Measurements from ENCODE around the gene PSMA6.
"Not testable (repeated sequence)": the region's sequence is repeated elsewhere in the genome, so short reads cannot be mapped to it uniquely, and the experiment has no call there.

The PSMA6 gene

DNA sequence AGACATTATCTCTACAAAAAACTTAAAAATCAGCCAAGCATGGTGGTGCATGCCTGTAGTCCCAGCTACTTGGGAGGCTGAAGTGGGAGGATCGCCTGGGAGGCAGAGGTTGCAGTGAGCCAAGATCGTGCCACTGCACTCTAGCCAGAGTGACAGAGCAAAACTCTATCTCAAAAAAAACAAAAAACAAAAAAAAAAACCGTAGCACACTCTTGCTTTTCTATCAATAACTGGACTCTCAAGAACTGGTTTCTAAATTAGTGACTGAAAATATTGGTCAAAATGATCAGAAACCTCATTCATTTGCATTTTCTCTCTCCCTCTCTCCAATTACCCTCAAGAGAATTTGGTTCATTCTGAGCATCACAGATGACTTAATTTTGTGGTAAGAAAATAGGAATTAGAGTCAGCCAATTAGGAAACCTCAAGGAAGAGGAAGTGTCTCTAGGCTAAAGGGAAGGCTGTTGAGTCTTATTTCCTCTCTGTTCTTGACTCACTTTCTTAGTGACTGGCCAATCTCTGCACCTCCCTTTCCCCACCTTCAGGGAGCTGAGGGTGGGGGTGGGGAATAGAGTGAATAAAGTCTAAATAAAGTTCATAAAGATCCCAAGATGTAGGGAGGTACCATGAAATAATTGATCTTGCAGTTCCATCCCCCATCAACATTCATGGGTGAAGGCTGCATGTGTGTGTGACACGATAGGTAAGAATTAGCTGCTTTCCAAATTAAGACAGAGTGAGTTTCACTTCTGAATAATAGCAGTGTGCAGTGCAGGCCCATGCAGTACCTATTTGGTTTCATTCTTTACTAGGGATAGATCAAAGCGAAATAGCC lies 6.8 kb upstream of the PSMA6 start:
- no peak for DNase-seq

DNA sequence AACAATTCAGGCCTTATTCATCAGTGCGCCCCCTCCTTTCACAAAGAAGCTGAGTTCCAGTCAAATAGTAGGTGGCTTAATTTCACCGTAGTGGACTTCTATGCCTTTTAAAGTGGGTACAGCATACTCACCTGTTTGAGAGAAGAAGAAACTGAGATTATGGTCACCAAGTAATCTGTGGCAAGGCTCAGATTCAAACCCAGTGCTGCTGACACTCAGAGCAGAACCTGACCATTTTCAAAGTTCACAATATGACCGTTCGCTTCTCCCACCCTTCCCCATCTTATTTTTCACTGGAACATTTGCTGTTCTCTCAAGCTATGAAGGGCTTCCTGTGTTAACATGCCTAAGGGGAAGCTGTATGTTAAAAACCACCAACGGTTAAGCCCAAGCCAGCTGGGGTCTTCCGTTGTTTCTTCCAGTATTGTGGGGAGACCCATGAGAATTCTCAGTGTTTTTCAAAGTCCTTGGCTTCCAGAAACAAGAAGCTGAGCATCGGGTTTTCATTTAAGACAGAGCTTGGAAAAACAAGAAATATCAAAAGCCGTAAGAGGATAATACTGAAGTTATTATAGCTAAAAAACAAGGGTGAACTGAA lies 6.1 kb upstream of the PSMA6 start:
- no peak for DNase-seq

DNA sequence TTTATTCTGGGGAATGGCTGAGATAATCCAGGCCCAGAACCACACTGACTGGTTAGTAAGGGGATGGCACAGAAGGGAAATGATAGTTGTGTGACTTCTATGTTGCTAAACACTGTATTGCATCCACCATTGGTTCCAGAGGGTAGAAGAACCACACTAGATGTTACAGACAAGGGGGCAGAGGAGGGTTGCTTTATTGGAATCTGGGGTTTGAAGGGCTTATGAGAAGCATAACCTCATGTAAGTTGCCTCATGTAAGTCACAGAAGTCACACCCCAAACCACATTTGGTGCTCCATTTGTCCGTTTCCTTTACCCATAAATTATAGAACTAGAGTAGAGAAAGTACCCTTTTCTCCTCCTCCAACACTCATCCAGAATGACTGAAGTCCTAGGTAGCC lies 5.5 kb upstream of the PSMA6 start:
- no peak for DNase-seq

DNA sequence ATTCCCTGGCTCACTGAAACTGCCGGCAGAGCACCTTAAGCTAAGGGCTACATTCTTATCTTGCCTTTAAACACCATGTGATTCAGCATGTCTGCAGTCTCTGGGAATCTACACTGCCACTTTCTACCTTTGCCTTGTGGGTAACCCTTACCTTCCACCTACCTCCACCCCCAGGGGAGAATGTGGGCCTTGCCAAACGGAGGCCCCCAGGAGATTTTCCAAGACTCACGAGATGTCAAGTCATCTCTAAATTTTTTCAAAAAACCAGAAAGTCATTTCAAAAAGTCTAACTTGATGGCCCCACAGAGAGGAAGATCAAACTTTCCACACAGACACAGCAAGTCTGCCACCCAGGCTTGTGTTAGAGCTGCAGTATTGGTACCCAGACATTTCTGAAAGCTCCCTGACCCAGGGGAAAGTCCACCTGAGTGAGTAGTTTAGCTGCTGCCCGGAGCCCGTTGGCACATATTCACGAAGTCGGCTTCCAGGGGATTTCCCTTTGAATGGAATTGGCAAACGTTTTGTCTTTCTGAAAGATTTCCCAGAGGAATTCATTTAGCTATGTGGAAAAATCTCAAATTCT lies 4.7 kb upstream of the PSMA6 start:
- DNase-seq: no peak

DNA sequence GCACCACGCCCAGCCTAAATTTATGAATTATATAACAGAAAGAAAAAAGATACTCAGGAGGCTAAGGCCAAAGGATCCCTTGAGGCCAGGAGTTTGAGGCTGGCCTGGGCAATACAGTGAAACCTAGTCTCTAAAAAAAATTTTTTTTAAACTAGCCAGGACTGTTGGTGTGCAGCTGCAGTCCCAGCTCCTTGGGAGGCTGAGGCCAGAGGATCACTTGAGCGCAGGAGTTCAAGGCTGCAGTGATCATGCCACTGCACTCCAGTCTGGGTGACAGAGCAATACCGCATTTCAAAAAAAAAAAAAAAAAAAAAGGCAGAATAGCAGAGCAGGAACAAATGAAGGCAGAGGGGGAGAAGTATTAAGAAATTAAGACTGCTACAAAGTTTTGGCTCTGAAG lies 2.6 kb upstream of the PSMA6 start:
- no peak for DNase-seq

DNA sequence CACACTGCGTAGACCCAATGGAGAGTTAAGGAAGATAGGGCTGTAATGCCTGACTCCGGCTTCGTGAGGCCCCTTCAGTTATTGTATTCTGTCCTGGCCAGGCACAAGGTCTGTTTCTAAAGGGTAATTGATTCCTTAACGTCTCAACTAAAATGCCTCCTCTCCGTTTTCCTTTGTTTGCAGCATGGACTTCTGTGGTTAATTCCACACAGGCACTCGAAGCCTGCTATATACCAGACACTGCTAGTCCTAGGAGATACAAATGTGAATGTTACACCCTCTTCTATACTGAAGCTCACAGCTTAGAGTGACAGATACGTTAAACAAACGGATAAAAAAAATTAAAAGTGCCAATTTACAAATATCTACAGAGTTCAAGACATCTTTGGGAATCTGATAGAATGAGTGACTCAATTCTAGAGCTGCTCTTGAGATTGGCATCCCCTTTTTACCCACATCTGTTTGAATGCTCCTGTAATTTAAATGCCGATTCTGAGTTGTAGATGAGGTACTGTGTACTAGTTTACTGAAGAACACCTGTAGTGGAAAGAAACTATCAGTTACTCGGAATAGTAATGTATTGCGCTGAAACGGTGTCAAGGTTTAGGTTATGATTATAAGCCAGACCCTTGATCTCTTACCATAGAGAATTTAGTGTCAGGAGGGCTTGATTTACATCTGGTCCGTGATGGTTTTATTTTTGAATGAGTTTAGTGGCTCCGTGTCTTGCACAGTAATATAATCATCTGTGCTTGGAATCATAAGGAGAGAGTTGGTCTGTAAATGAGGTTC lies 784 bp downstream of the PSMA6 start:
- DNase-seq: no peak

DNA sequence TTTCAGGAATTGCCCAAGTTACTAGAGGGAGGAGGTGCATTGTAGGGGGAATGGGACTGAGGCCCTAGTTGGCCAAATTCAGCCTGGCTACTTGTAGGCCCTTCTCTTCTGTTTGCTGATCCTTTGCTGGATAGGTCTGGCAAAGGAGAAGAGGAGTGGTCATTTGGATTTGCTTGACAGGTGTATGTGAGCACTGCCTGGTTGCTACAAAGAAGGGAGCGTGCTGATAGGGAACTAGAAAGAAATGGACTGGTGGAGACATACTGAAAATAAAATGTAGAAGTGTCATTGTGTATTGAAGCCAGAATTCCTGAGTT lies 3.6 kb downstream of the PSMA6 start:
- DNase-seq: no peak

DNA sequence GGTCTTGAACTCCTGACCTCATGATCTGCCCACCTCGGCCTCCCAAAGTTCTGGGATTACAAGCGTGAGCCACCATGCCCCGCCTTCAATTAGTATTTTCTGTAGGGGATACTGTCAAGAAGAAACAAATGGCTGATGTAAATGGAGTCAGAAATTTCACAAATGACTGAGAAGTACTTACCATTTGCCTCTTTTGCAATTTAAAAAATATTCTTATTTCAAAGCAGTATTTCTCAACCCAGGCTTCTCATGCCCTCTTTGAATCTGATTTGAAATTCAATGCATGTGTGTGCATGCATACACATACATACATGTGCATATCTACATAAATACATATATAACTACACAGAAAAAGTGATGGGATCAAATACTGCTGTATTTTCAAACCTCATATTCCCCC lies 4.4 kb downstream of the PSMA6 start:
- DNase-seq: no peak

DNA sequence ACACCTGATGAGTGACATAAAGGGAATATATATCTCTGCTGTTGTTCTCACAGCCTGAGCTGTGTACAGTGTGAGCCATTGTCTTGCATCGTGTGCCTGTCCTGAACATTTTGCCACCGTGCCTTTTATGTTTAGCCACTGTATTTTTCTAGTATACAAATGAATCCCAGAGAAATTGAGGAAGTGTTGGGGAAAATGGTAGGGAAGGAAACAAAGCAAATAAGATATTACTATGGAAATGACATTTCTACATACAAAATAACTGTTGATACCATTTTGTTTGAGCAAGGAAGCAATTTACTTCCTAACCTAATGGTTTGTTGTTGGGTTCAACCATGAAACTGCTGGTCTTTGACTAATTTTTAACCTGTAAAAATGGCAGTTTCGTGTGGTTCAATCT lies 5.5 kb downstream of the PSMA6 start:
- no peak for DNase-seq

DNA sequence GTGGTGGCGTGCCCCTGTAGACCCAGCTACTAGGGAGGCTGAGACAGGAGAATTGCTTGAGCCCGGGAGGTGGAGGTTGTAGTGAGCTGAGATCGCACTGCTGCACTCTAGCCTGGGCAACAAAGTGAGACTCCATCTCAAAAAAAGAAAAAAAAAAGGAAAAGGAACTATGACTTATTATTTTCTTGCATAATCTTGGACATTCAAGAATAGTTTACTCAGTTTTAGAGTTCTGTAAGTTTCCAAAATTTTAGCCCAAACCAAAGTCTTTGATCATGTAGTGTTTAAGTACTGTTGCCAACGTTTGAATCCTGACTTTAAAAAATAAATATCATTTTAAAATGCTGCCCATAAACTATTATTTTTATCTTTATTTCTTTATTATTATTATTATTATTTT lies 6.2 kb downstream of the PSMA6 start:
- no peak for DNase-seq

DNA sequence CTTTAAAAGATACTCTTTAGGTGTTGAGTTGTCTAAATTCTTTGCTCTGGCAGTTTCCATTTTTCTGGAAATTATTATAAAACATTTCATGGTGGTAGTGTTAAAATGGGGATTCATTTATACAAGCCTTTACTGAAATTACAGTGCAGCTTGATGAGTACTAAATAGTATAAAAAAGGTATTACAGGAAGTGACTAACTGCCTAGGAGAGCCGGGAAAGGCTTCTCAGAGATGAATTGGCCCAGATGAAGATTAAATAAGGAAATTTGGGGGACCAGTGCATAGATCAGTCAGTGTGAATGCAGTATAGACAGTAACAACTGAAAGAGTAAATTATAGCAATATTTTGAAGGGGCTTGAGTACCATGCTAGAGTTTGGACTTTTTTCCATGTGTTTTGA lies 7.5 kb downstream of the PSMA6 start:
- no peak for DNase-seq

DNA sequence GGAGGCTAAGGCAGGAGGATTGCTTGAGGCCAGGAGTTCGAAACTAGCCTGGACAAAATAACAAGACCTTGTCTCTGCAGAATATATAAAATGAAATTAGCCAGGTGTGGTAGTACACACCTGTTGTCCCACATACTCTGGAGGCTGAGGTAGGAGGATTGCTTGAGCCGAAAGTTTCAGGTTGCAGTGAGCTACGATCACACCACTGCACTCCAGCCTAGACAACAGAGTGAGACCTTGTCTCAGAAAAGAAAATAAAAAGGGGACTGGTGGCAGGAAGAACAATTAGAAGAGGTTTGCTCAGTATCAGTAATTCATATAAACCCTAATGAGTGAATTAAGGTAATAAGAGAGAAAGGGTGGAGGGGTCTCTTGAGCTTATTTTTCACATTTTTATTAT lies 8.0 kb downstream of the PSMA6 start:
- DNase-seq: no peak

DNA sequence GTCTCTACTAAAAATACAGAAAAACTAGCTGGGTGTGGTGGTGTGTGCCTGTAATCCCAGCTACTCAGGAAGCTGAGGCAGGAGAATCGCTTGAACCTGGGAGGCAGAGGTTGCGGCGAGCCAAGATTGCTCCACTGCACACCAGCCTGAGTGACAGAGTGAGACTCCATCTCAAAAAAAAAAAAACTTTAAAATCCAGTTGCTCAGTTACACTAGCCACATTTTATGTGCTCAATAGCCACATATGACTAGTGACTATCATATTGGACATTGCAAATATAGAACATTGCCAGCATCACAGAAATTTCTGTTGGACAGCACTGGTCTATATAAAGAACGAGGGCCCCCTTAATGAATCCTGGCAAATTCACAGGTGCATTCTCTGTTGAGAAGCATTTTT lies 9.2 kb downstream of the PSMA6 start:
- not testable (repeated sequence) for DNase-seq

DNA sequence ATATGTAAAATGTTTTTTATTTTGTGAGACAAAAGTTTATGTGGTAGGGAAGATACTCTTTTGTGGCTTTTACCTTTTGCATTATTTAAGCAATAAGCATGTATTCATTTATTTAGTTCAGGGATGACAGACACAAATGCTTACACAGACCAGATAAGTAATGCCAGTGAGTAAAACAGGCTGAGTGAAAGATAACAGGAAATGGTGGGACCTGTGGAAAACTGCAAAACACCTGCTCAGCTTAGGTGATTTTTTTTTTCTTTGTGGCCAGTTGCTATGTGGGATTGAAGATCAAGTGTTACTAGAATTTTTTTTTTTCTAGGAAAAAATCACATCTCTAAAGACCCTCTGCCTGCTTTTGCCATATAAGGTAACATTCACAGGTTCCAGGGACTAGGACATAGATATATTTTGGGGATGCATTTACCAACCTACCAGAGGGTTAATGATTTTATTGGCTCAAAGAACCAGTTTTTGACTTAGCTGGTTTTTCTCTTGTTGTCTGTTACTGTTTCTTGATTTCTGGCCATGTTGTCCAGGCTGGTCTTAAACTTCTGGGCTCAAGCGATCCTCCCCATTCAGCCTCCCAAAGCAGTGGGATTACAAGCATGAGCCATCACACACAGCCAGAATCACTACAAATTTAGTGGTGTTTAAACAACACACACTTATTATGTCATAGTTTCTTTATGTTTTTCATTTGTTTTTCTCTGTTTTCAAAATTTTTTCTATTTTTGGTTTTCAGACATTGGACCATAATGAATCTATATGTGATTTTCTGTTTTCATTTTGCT lies 9.8 kb downstream of the PSMA6 start:
- DNase-seq: no peak

DNA sequence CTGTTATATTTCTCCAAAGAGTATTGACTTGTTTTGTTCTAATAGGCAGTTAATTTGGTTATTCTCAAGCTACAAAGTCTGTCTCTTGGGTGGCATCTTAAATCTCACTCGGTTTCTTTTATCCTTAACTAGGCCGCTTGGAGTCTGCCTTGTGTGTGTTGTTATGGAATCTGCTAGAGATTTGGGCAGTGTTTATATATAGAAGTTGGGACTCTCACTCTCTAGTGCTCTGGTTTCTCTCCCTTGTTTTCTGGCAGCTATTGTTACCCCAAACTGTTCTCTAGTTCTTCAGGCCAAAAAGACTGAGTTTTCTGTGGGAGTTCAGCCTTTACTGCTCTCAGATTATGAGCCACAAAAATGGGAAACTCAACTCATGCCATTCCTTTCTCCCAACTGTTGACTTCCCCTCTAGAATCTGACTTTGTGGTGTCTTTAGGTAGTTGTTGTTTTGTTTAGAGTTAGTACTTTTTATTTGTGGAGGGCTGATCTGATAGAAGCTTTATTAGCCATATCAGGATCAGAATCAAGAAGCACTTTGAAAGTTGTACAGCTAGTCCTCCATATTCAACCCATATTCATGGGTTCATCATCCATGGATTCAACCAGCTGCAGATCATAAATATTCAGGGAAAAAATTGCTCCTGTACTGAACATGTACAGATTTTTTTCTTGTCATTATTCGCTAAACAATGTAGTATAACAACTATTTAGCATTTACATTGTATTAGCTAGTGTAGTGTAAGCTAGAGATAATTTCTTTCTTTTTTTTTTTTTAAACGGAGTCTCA lies 11.2 kb downstream of the PSMA6 start:
- DNase-seq: no peak

DNA sequence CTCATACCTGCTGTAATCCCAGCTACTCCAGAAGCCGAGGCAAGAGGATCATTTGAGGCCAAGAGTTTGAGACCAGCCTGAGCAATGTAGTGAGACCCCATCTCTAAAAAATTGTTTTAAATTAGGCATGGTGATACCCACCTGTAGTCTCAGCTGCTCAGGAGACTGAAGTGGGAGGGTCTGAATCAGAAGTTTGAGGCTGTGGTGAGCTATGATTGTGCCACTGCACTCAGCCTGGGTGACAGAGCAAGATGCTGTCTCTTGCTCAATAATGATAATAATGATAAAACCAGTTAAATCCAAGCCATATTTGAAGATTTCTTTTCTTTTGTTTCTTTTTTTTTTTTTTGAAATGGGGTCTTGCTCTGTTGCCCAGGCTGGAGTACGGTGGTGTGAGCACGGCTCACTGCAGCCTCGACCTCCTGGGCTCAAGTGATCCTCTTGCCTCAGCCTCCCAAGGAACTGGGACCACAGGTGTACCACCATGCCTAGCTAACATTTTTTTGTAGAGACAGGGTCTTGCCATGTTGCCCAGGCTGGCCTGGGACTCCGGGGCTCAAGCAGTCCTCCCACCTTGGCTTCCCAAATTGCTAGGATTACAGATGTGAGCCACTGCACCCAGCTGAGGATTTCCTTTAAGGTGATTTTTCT lies 12.8 kb downstream of the PSMA6 start:
- no peak for DNase-seq

DNA sequence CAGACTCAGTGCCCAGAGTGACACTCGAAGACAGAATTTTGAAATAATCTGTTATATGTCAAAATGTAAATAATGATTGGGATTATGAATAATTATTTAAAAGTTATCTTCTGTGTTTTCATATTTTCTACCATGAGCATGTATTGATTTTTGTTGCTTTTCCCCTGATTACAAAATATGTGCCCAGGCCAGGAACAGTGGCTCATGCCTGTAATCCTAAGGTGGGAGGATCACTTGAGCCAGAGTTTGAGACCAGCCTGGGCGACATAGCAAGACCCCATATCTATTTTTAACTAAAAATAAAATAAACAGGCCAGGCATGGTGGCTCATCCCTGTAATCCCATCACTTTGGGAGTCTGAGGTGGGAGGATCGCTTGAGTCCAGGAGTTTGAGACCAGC lies 13.5 kb downstream of the PSMA6 start:
- DNase-seq: no peak

DNA sequence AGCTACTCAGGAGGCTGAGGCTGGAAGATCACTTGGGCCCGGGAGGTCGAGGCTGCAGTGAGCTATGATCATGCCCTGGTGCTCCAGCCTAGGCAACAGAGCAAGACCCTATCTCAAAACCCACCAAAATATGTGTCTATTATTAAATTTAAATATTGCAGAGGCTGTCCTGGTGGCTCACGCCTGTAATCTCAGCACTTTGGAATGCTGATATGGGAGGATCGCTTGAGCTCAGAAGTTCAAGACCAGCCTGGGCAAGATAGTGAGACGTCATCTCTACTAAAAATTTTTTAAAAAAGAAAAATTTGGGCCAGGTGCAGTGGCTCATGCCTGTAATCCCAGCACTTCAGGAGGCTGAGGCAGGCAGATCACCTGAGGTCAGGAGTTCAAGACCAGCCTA lies 13.9 kb downstream of the PSMA6 start:
- DNase-seq: no peak

DNA sequence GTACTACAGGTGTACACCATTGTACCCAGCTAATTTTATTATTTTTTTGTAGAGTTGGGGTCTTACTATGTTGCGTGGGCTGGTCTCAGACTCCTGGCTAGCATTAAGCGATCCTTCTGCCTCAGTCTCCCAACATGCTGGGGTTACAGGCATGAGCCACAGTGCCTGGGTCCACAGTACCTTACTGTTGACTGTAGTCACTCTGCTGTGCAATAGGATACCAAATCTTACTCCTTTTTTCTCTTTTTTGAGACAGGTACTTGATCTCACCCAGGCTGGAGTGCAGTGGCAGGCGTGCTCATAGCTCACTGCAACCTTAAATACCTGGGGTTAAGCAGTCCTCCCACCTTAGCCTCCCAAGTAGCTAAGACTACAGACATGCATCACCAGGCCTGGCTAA lies 25.6 kb downstream of the PSMA6 start:
- DNase-seq: no peak

DNA sequence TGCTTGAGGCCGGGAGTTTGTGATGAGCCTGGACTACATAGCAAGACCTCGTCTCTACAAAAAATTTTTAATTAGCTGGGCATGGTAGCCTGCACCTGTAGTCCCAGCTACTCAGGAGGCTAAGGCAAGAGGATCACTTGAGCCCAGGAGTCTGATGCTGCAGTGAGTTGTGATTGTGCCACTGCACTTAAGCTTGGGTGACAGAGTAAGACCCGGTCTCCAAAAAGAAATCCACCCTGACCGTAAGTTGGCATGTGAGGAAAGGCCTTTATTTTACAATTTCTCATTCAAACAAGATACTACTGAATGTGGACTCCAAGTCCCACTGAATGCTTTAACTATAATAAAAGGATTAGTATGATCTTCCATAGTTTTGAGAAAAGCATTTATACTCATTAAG lies 27.3 kb downstream of the PSMA6 start:
- no peak for DNase-seq

DNA sequence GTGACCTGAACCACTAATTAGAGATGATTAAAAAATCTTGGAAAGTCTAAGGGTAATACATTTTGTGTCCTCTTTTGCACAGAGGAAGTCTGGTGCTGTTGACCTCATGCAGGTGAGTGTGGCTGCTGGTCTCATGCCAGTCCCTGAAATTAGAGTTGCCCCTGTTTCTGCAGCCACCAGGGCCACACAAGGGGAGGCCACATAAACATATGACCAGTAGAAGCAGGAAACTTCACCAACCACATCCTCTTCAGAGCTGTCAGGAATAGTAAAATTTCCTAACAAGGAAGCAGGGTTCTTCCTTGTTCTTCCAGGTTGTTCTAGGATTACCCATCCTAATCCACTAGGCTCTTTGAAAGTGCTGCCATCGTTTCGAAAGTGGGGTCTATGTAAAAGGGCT lies 28.3 kb downstream of the PSMA6 start:
- no peak for DNase-seq

DNA sequence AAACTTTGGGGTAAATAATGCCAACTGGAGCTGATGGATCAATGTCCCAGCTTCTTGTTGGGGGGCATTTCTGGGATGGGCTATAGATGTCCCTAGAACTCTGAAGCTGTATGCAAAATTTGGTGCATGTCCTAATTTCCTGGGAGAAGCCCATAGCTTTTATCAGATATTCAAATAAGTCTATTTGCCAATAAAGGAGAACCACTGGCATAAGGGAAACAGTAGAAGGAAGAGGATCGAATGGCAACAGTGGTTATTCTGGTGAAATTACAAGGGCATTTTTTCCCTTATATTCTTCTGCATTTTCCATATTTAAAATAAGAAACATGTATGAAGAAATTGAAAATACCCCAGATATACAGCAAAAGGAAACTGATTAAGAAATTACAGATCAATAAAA lies 34.2 kb downstream of the PSMA6 start:
- no peak for DNase-seq
